Hypothalamus (tissue), 51 donors: ENCODE measurements around the gene TRIM73.
"Not testable (repeated sequence)": the region's sequence is repeated elsewhere in the genome, so short reads cannot be mapped to it uniquely, and the experiment has no call there.

ENCODE experiments used
- DNase-seq, 51 donors: peaks; one replicate each; lab custom pipeline; 2025; lab: John Stamatoyannopoulos, UW

TRIM73 gene

DNA sequence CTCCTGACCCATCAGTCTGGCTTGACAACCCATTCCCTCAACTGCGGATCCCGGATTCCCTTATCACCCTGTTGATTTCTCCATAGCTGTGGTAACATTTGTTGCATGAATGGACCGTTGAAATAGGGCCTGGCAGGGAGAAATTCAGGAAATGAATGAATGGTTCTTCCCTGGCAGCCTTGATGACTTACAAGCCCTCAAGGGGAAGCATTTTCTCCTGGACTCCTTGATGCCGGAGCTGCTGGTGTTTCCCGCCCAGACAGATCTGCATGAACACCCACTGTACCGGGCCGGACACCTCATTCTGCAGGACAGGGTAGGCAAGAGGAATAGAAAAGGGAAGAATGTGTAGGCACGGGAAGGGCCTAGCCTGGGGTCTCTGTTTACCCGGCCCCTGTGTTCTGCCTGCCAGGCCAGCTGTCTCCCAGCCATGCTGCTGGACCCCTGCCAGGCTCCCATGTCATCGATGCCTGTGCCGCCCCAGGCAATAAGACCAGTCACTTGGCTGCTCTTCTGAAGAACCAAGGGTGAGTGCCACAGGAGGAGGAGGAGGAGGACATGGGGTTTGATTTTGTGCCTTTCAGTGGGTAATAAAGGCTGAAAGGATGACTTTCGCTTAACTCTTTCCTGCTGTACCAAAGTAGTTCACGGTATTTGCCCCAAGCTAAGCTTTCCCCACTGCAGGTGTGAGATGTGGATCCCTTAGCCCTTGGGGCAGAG, 19.4 kb downstream of the TRIM73 start:
- peak in 1 of 51 donors; percentile 2 for DNase-seq

DNA sequence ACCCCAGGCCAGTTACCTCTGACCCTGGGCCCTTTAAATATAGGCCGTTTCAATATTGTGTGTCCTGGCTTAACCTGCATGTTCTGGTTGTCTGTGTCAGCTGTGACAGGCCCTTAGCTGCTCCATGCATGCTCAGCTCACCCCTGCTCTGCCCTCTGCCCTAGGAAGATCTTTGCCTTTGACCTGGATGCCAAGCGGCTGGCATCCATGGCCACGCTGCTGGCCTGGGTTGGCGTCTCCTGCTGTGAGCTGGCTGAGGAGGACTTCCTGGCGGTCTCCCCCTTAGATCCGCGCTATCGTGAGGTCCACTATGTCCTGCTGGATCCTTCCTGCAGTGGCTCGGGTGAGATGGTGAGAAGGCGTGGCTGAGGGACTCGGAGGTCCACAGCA, 20.0 kb downstream of the TRIM73 start:
- not testable (repeated sequence) for DNase-seq

GRCh38 chr7:75415829-75416373, 20.5 kb downstream of the TRIM73 start:
- DNase-seq = not testable (repeated sequence)

DNA sequence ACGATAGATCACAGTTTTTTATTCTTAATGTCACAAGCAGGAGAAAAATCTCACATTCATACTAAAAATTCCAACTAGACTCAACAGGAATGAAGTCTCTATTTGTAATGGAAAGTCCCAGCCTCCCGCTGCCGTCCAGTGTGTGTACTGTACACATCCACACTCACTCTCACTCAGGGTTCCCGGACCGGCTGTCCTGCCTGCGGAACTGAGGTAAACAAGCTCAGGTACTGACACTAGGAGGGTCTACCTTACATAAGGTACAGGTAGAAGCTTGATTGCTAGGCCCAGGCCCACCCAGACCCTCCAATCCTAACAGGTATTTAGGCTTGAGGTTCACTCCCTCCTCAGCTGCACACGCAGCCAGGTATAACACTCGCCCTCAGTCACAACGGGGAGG, 21.4 kb downstream of the TRIM73 start:
- DNase-seq = not testable (repeated sequence)

DNA sequence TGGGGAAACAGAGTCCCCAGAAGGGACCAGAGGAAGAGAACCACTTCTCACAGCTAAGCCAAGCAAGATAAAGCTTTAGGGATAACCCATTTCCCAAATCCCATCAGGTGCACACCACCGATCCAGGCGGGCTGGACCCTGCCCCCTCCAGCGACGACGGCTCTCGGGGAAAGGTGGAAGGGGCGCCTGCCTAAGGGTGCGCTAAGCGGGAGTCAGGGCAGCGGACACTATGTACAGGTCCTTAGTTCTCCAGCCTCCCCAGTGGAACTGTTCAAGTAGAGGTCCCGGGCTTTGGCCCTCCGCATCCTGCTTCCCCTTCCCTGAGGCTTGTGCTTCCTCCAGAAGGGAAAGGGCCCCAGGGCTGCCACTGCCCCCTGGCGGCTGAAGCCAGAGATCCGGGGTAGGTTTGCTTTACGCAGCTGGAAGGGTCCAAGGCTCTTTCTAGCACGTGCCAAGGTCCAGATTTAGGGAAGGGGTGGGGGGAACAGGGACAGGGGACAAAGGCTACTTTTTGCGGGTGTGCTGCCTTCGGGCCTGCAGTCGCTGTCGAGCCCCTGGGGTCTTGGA, 22.9 kb downstream of the TRIM73 start:
- DNase-seq = not testable (repeated sequence)

GRCh38 chr7:75419210-75419609, 23.8 kb downstream of the TRIM73 start:
- DNase-seq = not testable (repeated sequence)

DNA sequence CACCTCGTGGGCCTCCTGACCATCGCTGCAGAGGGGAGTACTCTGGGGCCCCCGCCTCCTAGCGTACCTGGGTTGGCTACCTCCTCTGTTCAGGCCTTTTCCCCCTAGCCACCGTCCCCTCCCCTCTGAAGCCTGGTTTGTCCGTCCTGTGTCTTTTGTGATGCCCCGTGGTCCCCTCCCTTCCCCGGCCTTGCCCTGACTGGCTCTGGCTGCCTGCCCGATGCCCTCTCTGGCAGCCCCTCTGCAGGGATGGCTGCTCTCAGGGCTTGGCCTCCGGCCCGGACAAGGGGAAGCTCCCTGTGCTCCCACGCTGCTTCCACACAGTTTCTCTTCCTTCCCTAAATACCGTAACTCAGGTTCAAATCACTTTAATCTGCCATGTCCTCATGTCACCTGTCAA, 24.3 kb downstream of the TRIM73 start:
- peak in 21 of 51 donors; percentile 0 to 49 (median 19) for DNase-seq

DNA sequence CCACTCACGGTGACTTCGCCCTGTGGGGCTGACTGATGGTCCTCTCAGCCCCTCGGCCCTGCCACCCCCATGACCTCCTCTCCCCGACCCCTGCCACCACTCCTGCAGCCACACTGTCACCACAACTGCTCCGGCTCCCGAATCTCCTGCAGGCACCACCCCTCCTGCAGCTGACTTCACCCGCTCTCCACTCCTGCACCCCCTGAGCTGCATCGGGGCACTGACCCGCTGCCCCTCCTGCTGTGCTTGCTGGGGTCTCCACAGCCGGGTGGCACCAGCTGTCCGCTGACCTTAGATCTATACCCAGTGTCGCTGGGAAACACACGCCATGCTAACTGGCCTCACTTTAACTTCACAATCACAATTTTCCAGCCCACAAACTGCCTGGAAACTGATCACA, 24.7 kb downstream of the TRIM73 start:
- DNase-seq = not testable (repeated sequence)

GRCh38 chr7:75421798-75422710, 26.6 kb downstream of the TRIM73 start:
- not testable (repeated sequence) for DNase-seq

DNA sequence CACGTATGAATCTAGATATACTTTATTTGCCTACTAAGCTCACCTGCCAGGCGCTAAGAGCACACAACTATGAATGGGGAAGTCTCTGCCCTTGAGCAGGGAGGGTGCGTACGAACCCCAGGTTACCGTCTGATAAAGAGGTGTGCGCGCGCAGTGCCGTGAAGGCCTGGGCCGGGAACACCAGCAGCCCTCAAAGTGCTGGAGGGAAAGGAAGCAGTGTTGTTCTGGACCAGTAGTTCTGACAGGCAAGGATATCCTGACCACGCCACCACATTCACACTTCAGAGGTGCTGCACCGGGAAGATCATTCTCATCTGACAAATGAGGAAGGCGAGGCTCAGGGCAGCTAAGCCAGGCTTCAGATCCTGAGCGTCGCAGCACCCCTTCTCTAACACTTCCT, 28.1 kb downstream of the TRIM73 start:
- DNase-seq = not testable (repeated sequence)

DNA sequence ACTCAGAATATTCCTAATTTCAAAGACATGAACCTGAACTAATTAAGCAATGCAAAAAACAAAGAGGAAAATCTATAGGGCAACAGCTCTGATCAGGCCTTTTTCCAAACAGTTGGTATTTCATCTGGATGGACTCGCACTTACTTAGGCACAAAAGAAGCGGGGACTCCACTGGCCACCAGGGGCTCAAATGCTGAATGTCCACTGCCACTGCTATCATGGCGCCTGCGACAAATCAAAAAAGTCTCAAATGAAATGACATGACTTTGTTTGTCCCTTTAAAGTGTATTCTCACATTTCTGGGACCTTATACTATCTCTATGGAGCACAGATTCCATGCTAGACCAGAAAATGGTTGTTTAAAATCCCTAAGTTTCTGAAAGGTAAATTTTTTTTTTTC, 43.6 kb downstream of the TRIM73 start:
- not testable (repeated sequence) for DNase-seq

GRCh38 chr7:75442101-75442464, 46.7 kb downstream of the TRIM73 start:
- not testable (repeated sequence) for DNase-seq

GRCh38 chr7:75442465-75443111, 47.2 kb downstream of the TRIM73 start:
- peak in 10 of 51 donors; percentile 2 to 38 (median 13) for DNase-seq

DNA sequence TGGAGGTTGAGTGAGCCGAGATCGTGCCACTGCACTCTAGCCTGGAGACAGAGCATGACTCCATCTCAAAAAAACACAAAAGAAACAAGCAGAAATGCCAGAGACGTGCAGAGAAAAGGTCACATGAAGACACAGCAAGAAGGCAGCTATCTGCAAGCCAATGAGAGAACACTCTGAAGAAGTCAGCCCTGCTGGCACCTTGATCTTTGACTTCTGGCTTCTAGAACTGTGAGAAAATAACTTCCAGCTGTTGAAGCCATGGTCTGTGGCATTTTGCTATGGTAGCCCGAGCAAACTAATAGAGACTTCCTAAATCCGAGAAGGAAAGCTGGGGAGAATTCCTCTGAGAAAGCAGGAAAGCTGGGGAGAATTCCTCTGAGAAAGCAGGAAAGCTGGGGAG, 54.5 kb downstream of the TRIM73 start:
- DNase-seq = not testable (repeated sequence)

DNA sequence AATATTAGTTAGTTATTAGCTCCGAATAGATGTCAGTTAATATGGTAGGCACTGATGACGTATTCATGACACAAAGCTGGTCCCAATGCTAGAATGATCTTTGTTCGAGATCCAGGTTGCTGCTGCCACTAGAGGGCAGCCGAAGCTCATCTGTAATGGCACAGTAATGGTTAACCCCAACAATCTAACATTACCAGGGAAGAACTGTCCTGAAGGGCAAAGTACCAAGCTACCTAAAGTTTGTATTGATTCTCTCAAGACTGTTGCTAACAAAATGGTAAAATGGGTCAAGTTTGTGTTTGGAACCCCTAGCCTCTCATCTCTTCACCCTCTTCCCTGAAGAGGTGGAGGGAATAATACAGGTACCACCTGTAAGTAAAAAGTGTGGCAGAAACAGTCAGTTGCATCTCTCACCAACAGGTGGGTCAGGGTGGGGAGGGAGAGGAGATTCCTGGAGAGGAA, 57.1 kb downstream of the TRIM73 start:
- not testable (repeated sequence) for DNase-seq
